NCI-H526 (cell line): ENCODE results near the gene ASB5.

Source experiments
- DNase-seq, 2 experiments: peaks; one replicate each; lab custom pipeline; 2025; lab: John Stamatoyannopoulos, UW

ASB5 gene

DNA sequence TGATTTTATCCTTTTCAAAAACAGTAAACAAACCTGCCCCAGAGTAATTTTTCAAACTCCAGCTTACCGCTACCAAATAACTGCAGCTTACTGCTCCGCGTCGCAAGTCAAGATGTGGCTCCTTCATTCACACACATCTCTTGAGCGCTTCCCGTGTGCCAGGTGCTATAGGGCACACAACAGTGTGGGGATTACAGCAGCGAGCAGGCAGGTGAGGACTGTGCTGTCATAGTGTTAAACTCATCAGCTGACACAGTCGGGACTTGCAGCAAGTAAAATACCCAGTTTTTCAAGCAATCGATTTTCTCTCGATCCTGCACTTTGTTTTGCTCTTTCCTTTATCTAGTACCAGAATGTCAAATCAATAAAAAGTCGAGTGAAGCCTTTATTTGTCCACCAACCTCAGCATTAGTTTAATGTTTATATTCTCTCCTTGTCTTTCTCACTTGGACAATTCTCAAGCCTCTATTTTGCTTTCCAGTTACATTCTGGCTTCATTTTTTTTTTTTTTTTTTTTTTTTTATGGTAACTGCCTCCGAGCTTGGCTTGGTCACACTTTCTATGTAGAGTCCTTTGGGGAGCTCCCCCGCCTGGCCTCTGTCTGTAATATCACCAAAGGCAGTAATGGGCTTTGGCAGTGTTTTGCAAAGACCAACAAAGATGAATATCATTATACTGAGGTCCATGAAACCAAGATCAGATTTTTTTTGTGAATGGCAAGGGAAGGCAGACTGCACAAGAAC lies 8.3 kb upstream of the ASB5 start:
- DNase-seq = peak; percentile 4 to 52

DNA sequence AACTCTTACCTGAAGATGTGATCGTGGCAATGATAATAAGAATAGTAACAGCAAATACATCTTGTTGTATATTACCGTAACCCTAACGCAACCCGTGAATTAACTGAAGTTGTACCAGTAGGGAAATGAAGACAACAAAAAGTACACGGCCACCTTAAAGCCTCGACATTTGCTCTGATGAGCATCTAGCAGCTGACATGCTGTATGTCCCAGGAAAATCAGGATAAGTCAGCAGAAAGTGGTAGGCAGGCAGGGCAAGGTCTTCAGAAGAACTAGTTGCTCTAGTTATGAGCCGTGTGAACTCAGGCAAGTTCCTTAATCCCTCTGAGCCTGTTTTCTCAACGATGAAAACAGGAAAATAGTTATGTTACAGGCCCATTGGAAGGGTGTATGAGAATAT lies 7.7 kb upstream of the ASB5 start:
- no peak for DNase-seq

DNA sequence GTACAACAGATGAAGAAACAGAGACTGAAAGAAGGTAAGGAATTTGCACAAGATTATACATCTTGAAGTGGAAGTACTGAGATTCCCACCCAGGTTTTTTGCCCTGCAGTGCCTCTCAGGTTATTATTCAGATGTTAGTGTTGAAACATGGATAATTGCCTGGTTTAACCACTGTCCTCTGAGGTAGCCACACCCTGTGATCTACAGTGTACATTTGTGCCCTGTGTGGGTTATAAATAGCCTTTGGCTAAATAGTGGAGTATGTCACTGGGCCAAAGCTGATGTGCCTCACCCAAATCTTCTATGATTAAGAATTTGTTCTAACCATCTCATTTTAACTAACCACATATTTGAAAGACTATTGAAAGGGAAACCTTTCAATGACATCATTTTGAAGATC lies 5.4 kb upstream of the ASB5 start:
- DNase-seq = no peak

- DNase-seq = no peak
Observed at GRCh38 chr4:176273736-176274135, 4.7 kb upstream of the ASB5 start.

DNA sequence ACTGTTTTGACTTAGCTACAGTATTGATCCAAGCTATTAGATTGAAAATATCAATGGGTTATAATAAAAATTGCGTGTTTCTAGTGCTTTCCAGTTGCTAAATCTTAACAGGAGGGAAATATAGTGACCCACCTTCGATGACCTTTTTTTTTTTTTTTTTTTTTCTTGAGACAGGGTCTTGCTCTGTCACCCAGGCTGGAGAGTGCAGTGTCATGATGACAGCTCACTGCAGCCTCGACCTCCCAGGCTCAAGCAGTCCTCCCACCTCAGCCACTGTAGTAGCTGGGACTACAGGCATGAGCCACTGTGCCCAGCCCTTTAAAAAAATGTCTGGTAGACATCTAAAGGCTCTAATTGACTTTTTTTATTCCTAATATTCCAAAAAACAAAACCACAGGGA lies 3.8 kb upstream of the ASB5 start:
- no peak for DNase-seq

DNA sequence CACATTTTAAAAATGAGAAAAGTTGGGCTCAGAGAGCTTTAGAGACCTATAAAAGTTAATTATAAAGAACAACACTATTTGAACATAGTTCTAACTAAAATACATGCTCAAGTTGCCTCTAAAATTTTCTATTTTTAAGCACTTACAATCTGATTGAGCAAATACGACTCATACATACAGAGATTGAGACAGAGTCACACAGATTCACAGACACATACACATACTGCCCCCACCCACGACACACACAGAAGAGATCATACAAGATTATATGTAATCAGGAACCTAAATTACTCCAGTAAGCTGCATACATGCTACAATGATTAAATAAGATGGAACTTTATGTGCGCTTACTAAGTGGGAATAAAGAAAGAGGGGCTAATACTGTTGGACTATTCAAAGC lies 2.7 kb upstream of the ASB5 start:
- no peak for DNase-seq

GRCh38 chr4:176270669-176271068 lies 1.6 kb upstream of the ASB5 start:
- no peak for DNase-seq

- DNase-seq = no peak
Observed at GRCh38 chr4:176266026-176266425, 3.0 kb downstream of the ASB5 start.

- DNase-seq = no peak
Observed at GRCh38 chr4:176262243-176262642, 6.8 kb downstream of the ASB5 start.

- DNase-seq = no peak
Observed at GRCh38 chr4:176261481-176261880, 7.5 kb downstream of the ASB5 start.

- no peak for DNase-seq
Observed at GRCh38 chr4:176261018-176261417, 8.0 kb downstream of the ASB5 start.

GRCh38 chr4:176259330-176260090 lies 9.5 kb downstream of the ASB5 start:
- DNase-seq = no peak

- DNase-seq = no peak
Observed at GRCh38 chr4:176258135-176258534, 10.9 kb downstream of the ASB5 start.

- DNase-seq = no peak
Observed at GRCh38 chr4:176256921-176257320, 12.1 kb downstream of the ASB5 start.

DNA sequence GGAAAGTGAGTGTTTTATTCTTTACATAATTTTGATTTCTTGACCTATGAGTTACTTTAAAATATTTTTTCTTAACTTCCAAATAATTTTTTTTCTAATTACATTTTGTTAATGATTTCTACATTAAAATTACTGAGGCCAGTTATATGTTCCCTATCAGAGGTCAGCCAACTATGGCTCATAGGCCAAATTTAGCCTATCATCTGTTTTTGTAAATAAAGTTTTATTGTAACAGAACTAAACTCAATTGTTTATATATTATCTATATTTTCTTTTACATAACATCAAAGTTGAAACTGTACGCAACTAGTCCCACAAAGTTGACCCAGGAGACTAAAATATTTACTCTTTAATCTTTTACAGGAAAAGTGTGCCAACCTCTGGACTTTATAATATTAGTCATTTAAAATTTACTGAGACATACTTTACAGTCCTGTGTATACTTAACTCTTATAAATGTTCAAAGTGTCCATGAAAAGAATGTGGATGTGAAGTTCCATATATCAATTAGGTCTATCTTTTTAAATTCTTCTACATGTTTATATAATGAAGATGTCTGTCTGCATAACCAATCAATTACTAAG lies 26.2 kb downstream of the ASB5 start:
- DNase-seq = no peak

- DNase-seq = no peak
Observed at GRCh38 chr4:176241703-176242102, 27.3 kb downstream of the ASB5 start.

DNA sequence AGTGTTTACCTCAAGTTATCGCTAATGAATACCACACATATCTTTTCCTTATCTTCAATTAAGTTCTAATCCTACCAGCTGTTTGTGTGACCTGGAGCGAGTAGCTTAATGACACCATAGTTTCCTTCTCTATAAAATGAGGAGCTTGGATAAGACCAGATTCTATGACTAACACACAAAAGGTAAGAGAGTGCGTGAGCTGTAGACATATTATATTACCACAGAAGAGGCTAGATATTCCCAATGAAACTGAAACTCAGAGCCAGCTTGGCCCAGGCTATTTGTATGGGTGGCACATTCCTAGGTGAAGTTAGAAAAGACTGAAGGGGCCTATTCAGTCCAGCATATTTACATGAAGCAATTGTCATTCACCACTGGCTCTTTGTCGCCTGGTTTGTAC lies 30.2 kb downstream of the ASB5 start:
- DNase-seq = no peak

DNA sequence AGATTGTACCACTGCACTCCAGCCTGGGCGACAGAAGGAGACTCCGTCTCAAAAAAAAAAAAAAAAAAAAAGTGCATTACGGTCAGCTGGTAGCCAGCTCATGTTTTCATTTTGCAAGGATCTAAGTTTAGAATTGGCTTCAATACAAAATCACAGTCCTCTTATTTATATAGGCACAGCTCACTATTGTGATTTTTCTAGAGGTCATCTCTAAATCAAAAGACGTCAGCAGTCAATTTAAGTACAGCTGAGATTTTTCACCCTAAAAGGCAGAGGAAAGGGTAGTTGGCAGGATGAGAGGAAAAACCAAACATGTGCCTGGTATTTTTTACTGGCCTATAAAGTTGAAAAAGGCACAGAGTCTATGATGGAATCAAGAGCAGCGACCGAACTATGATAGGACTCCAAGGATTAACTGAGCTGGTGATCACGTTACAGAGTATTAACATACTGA lies 30.8 kb downstream of the ASB5 start:
- no peak for DNase-seq

GRCh38 chr4:176236946-176237345 lies 32.1 kb downstream of the ASB5 start:
- peak; percentile 35 to 46 for DNase-seq

DNA sequence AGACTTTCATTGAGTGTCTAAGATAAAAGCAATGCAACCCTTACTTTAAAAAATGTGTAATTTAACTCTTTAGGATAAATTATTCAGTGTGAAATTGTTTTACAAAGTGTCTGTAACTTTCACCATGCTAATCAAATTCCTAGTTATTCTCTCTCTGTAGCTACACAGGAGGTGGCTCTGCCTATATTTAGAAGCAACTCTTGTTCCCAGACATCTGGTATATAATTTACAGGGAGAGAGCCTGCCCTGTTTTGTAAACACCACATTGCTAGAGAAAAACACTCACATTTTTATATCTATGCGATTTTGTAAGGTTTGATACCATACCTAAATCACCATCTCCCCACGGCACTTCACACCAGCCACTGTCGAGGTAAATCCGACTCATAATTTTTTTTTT lies 38.2 kb downstream of the ASB5 start:
- no peak for DNase-seq

- no peak for DNase-seq
Observed at GRCh38 chr4:176229645-176230044, 39.4 kb downstream of the ASB5 start.

DNA sequence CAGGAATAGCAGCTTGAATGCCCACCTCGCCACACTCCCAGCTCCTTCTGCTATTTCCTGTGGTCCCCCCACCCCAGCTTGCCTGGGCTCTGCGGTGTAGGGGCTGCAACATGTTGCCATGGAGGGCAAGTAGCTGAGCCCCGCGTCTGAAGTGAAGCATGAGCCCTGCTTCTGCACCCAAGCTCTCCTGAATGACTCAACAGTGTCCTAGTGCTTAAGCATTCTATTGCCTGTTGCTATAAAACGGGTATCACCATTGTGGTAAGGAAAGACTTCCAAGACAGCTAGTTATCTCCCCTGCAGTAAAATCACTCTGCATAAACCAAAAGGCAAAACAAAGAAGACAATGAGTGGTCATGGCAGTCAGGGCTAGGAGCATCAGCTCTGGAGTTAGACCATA lies 42.3 kb downstream of the ASB5 start:
- DNase-seq = no peak

DNA sequence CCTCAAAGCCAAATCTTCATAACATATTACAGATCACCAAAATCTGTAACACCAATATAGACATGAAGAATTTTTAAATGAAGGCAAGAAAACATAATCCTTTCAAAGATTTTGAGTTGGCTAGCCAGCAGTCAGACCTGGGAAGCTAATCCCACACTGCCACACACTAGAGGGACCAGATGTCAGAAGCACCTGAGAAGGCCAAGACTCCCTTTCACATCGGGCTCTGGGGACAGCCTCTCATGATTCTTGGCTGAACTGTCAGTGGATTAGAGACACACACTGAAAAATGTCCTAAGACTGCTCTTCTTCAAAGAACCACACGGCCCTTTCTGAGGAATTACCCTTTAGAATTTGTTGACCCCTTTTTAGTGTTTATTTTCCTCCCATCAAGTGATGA lies 45.5 kb downstream of the ASB5 start:
- no peak for DNase-seq
